DOHH2 (cell line): Measurements from ENCODE around the gene OPRD1.

Experiments
- EZH2phosphoT487 ChIP-seq: fragments of 200-600 bp; sonication (generic); IDR thresholded peaks from 2 replicates; pipeline ENCODE4 v1.6.1; 2017; ENCODE audit warnings: borderline replicate concordance, mild to moderate bottlenecking, antibody characterized with exemption, low read length, moderate library complexity, mixed read lengths
- TF ChIP-seq, protein P1 (sequence below): fragments of 200-600 bp; sonication (generic); IDR thresholded peaks from one replicate; pipeline ENCODE4 v1.5.1; 2014; ENCODE audit warnings: antibody characterized with exemption, mild to moderate bottlenecking, low read depth, low read length; ENCODE audit not compliant: poor library complexity, severe bottlenecking

DNA sequence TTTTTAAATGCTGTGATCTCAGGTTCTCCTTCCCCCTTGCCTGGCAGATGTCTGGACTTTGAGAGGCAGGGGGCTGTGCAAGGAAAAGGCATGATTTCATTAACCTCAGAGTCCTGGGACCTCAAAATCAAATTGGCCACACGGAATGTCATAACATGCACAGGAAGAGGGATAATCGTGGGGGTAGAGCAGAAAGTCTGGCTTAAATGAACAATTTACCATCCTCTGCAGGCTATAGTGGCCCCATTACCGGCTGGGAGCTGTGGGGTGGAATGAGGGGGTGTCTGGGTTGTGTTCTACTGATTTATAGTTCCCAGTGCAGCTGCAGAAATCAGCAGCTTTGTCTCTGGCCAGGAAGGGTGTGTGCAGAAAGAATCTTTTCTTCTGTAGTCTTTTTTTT, 10.8 kb downstream of the OPRD1 start:
- TF ChIP-seq, protein P1, sequence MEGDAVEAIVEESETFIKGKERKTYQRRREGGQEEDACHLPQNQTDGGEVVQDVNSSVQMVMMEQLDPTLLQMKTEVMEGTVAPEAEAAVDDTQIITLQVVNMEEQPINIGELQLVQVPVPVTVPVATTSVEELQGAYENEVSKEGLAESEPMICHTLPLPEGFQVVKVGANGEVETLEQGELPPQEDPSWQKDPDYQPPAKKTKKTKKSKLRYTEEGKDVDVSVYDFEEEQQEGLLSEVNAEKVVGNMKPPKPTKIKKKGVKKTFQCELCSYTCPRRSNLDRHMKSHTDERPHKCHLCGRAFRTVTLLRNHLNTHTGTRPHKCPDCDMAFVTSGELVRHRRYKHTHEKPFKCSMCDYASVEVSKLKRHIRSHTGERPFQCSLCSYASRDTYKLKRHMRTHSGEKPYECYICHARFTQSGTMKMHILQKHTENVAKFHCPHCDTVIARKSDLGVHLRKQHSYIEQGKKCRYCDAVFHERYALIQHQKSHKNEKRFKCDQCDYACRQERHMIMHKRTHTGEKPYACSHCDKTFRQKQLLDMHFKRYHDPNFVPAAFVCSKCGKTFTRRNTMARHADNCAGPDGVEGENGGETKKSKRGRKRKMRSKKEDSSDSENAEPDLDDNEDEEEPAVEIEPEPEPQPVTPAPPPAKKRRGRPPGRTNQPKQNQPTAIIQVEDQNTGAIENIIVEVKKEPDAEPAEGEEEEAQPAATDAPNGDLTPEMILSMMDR: no peak
- no peak for TF ChIP-seq EZH2phosphoT487
